NCI-H510A (cell line): Measurements from ENCODE around the gene COL4A4.
"Not testable (repeated sequence)": the region's sequence is repeated elsewhere in the genome, so short reads cannot be mapped to it uniquely, and the experiment has no call there.

Experiments used
- DNase-seq: peaks from one replicate; lab custom pipeline; 2025; lab: John Stamatoyannopoulos, UW

Gene COL4A4

DNA sequence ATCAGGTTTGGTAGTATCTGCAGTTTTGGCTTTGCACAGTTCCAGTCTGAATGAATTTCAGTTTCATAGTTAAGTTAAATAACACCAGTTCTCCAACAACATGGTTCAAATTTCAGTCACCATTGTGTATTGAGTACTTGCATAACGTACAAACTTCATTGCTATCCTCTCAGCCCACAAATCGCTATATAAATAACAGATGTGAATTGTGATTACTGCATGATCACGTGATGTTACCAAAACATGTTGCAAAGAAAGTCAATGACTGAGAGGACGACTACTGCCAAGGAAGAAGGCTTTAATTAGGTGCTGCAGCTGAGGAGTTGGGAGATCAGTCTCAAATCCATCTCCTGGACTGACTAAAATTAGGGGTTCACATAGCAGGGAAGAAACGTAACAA lies 48.2 kb downstream of the COL4A4 start:
- no peak for DNase-seq

DNA sequence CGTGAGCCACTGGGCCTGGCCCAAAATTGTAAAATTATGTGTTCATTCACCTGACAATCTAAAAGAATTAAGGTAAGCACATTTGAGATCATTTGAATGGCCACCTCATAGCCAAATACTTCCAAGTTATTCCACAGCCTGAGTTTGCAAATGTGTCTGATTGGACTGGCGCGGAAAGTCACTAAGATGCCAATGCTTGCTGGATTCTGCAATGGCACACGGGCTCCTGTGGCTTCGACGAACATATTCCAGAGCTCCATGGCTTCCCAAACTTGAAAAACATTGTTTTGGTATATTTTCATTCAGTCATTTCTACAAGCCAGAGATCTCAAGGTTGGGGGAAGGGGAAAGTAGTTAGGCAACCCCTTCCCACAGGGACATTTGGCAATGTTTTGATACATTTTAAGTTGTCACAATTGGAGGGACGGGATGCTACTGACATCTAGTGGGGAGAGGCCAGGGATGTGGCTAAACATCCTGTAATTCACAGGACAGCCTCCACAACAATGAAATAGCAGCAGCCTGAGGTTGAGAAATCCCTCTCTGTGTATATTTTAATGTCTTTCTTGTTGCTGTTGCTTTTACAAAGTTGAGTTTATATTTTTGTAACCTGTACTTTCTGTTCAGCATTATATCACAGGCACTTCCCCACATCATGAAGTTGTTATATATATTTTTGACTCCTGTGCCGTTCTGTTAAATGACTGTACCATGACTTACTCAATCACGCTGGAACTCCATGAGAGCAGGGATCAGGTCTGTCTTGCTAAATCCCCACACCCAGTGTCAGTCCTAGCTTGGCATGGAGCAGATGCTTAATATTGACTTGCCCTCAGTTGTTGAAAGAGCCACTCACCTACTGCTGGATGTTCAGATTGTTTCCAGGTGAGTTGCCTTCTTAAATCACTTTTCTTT lies 56.9 kb downstream of the COL4A4 start:
- no peak for DNase-seq

DNA sequence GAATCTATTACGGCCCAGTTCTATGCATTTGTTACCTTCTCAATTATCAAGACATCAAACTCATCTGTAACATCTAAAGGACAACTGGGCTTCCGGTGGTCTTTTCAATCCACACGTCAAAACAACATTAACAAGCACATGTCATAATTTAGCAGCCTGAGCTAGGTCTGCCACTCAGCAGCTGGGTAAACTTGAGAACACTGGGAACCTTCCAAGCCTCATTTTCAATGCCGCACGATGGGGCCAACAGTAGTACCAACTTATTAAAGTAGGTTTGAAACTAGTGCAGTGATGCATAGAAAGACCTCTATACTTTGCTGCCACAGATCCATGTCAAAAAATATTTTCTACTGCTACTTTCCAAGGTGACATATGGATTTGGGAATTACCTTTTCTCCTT lies 60.4 kb downstream of the COL4A4 start:
- no peak for DNase-seq

DNA sequence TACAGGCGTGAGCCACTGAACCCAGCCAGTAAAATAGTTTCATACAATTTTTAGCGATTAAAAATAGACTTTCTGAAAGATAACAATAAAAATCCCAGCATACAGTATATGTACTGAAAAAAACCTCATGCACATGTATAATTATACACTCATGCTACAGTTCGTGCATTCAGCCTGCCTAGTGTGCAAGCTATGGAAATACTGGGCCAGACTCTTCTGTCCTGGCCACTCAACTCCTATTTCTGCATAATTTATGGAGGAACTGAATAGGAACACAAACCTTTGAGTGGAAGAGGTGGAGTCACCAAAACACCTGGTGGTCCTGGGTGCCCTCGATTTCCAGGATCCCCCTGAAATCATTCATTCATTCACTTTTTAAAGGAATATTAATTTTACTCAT lies 64.7 kb downstream of the COL4A4 start:
- DNase-seq, result no peak

DNA sequence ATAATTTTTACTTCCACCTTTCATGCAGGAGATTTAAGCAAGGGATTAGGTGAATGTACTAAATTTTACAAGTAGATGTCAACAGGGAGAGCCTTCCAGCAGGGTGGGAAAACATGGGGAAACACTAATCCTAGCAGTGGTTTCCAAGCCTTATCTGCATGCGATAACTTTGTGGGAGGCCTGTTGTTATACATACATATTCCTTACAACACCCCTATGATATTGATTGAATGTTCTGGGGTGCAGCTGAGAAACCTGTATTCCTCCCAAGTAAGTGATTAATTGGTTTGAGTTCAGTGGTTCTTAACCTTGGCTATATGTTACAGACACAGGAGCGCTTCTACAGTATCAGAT lies 65.9 kb downstream of the COL4A4 start:
- no peak for DNase-seq

DNA sequence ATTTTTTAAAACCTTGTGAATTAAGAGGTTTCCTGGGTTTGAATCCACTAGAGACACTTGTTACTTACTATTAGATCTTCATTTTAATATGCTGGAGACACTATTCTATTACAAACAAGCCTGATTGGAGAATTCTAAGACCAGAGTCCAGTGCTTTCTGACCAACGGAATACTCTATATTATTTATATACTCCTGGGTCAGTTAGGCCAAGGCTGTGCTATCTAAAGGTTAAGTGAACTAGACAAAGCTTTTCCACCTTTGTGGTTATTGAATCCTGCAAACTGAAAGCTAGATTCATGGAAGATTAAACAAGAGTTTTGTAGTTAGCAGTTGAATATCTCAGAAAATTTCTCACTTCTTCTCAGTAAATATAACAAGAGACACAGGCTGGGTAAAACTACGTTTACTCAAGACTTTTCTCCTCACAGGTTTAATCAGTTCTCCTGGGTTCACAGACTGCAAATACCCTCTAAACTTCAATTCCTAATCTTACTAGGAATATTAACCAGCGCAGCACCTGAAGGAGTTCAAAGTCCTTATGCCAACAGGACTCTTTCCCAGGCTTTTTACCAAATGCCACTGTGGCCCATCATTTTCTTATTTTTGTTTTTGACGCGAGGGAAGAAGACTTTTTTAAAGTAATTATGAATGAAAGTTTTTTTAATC lies 66.4 kb downstream of the COL4A4 start:
- DNase-seq, result no peak

DNA sequence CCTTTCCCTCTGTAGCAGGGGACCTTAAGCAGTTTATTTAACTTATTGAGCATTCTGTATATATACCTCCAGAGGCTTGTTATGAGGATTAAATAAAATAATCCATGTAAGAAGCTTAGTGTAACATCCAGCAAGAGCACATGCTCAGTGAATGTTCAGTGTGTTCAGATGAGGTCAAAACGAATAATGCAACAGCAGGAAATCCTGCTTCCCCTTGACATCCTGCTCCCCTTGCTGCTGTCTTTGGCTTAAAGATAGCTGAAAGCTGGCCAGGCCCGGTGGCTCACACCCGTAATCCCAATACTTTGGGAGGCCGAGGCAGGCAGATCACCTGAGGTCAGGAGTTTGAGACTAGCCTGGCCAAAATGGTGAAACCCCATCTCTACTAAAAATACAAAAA lies 68.7 kb downstream of the COL4A4 start:
- no peak for DNase-seq

DNA sequence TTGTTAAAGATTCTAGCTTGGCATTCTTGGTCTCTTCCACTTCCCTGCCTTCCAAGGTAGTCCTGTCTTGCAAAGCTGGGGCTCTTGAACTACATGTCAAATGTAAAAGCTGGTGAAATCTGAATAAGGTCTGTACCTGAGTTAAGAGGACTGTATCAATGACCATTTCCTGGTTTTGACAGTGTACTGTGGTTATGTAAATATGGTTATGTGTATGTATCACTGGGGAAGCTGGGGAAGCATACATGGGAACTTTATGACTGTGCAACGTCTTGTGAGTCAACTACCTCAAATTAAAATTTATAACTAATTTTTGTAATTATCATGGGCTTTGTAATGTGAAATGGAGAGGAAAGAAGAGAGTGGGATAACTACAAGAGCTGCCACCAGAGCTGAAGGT lies 81.7 kb downstream of the COL4A4 start:
- DNase-seq, result no peak

DNA sequence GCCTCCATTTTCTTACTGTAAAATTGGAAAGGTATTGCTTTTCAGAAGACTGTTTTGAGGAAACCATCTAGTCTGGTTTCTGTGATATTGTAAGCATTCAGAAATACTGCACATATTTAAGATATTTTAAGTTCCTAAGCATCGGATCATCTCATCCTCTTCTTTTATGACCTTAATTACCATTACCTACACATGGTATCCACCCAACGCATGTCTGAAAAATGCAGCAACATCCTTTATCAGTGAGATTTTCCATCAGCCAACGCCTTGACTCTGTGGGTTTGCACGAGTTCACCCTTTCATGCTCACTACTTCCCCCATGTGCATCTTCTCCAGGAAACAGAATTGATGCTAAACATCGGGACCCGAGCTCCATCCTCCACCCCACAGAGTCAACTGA lies 84.3 kb downstream of the COL4A4 start:
- DNase-seq, result no peak

DNA sequence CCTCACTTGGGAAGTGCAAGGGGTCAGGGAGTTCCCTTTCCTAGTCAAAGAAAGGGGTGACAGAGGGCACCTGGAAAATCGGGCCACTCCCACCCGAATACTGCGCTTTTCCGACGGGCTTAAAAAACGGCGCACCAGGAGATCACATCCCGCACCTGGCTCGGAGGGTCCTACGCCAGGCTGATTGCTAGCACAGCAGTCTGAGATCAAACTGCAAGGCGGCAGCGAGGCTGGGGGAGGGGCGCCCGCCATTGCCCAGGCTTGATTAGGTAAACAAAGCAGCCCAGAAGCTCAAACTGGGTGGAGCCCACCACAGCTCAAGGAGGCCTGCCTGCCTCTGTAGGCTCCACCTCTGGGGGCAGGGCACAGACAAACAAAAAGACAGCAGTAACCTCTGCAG lies 98.9 kb downstream of the COL4A4 start:
- not testable (repeated sequence) for DNase-seq

DNA sequence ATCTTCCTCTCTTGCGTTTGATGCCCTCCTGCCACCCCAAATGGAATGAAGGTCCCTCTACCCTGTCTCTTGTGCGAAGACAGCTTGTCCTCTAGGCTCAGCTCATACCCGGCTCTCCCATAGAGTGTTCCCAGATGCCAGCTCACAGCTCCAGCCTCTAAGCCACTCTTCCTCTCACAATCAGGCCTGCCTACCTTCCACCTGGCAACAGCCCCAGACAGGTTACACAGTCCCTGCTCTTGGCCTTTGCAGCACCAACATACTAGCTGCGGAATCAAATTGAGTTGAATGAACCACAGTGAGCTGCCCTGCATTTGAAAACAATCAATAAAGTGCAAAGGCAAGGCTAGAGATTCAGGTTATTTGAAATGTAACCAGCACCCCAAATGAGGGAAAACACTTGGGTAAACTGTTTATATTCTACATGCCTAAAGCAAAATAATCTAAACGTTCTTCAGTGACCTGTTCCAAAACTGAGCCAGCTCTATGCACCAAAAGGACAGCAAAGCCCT lies 105.1 kb downstream of the COL4A4 start:
- no peak for DNase-seq

DNA sequence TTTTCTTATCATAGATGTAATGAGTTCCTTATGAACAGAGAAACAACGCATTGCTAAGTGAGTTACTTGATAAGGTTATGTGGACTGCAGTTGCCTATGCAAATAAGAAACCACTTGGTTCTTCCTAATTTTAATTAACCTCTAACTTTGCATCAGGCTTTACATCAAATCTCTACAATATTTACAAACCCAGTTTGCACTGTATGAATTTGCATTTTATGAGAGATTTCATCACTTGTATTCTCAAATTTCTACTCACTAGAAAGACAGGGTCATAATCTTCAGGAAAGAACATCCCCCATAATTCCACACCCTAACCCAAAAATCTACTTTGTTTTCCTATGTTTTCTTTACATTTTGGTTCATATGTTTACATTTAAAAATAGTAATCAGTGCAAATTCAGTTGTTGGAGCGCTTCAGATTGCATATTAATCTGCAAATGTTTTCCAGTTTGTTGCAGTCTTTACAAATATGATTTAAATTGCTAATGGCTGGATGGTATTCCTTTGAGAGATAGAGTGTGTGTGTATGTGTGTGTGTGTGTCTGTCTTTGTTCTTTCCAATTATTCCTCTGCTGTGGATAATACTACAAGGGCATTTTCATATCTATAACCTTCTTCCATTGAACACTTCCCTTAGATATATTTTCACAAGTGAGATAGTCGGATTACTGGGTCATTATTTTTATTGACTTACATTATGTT lies 106.1 kb downstream of the COL4A4 start:
- DNase-seq, result no peak

DNA sequence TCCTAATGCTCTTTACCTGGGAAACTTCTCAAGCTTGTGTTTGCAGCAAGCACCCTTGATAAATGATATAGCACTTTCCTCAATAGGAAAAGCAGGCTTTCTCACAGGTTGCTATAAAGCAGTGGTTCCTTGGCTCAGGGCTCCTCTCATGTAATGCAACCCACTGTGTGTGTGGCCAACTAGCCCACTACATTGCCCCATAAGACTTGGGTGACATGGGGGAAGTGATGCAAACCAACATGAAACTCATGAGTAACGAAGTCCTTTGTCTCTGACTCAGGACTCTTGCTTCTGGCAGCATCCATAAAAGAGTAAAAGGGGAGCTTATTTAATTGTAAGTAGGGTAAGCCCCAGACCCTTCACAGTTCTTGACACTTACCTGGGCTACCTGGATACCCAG lies 106.9 kb downstream of the COL4A4 start:
- no peak for DNase-seq

DNA sequence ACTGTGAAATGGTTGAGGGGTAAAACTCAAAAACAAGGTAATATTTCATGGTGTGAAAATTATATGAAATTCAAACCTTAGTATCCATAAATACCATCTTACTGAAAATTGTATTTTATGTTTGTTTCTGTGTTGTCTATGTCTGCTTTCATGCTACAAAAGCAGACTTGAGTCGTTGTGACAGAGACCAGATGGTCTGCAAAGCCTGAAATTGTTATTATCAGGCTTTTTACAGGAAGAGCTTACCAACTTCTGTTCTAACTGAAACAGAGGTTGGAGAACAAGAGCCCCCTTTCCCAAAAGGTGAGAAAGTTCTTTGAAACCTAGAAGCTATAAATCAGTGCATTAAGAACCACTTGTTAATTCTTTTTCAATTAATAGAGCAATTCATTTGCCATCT lies 110.0 kb downstream of the COL4A4 start:
- DNase-seq, result no peak

DNA sequence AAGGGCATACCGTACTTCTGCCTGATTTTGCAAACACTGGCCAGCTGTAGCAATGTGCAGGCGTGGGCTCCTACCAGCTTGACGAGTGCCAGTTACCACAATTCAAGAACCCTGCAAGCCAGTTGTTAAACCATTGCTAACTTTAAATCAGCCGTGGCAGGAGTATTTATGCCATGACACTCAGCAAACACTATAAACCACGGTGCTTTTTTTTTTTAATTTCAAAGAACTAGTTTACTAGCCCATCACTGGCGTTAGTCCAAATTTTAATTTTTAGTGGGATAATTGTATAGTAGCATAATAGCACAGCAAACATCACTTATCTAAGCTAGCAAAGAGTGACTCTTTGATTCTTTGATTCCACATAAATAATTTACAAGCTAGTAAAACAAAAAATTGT lies 111.1 kb downstream of the COL4A4 start:
- peak; percentile 39 for DNase-seq

DNA sequence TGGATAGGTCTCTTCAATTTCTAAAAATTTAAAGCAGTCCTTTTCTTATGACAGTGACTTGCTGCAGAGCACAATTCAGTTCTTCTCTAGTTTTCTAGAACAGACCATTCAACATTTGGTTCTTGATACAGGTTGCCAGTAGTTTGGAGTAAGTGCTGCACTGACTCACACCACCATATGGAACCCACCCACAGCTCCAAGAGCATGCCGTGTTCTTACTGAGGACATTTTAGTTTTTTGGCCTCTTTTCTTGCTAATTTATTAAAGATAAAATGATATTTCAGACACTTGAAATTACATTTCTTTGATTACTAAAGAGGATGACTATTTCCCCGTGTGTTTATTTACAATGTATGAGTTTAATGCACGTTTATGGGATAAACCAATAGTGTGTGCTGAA lies 120.0 kb downstream of the COL4A4 start:
- no peak for DNase-seq

DNA sequence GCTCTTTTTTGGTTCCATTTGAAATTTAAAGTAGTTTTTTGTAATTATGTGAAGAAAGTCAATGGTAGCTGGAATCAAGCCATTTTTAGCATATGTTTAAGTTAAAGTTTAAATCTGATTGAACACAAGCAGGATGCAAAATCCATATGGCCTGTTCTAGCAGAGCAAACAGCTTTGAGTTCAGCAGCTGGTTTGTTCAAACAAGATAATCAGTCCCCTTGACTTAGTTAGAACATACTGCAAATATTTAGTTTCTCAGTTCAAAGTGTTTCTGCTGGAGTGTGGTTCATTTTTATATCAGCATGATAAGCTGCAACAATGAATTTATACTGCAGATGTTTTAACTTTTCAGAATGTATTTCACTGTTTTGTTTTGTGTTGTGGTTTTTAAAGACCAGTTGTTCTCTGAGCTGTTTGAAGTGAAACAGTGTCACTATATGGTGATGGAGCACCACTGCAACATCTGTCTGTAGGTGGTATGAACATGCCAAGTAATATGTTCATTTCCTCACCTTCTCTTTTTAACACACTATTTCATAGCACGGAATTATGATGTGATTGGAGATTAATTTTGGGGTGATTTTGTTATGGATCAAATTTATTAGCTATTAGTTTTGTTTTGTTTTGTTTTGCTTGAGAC lies 125.3 kb downstream of the COL4A4 start:
- peak; percentile 34 for DNase-seq

DNA sequence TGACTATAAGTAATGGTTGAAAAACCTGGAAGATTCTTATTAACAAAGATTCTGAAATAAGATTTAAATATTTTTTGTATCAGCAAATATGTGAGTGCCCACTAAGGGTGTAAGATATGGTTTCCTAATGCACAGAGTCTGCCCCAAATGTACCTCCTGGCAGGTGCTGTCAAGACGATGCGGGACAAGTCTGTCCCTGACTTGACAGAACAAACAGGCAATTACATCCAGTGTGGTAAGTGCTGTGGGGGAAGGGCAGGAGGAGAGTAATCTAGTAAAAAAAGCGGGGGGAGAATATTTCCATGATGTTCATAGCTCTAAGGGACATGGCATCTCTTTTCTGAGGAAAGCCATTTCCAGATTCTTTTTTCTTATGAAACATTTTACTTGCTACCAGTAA lies 127.5 kb downstream of the COL4A4 start:
- peak; percentile 9 for DNase-seq

DNA sequence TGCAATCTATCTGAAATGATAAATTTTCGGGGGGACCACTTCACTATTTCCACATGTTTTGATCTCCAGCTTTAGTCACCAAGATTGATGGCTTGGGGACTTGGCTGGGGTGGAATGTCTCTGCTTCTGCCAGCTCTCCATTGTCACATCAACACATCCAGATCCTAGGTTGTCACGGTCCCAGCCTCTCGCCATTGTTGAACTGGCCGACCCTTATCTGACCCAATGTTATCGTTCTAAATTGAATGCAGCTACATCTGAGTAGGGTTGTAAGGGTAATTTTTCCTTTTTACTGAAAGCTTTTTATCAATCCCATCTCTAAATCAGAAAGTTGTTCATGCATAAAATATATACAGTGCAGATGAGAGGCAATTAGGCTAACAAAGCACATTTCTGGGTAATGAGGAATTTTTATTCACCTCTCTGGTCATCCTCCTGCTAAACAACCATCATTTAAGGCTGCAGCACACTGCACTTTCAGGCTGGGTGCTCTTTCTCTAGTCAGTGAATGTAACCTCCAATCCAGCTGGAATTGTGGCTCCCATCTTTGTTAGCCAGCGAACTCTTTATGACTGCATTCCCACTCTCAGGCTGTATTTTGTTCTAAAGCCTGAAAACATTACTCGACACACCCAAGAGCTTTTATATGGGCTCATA lies 128.2 kb downstream of the COL4A4 start:
- no peak for DNase-seq

DNA sequence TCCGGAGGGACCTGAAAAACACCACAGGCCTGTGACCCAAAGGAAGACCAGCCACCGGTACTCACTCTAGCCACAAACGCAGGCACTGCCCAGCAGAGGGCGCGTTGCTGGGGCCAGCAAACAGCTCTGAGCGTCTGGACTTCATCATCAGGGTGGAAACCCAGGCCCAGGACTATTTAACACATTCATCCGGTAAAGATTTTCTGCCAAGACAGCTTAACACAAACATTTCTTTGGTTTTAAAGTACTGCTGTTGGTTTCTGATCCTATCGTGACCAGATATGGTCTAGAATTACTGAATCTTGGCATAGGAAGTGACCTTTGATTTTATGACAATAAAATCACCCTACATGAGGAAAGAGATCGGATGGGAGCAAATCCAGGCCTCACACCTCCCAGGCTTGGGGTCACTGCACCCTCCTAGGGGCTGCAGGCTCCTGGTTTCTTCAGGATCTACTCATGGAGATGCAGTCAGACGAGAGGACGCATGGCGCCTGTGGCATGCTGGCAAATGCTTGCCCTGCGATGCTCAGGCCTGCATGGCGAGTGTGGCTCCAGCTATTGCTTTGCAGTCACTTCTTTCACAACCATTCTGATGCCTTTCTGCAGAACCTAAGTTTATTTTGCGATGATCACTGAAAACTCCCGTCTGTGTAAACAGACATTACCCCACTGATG lies 130.4 kb downstream of the COL4A4 start:
- peak; percentile 4 for DNase-seq

DNA sequence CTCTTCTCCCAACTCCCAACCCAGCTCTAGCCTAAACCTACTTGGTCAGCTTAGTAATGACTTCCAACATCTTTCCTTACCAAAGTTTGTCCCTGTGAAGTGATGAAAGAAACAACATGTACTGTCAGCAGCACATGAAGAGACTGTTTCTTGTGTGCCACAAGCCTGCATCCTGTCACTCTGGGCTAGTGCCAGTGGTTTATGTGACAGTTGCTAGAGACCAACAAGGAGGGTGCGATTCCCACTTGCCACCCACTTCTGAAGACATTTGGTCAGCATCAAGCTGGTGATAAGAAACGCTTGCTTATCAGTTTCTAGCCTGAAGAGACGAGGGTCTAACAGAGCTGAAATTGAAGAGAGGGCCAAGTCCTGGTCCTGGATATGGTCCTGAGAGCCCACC lies 132.6 kb downstream of the COL4A4 start:
- DNase-seq, result no peak
